GM08714 (cell line): ENCODE results near the gene ACTL10.
"Not testable (repeated sequence)": the region's sequence is repeated elsewhere in the genome, so short reads cannot be mapped to it uniquely, and the experiment has no call there.

ENCODE experiments used
- H3K4me3 ChIP-seq: fragments of 200-500 bp; sonication (Bioruptor generic); 2 replicates; pipeline ENCODE4 v1.5.1; 2014; ENCODE audit warnings: mild to moderate bottlenecking, low read length, inconsistent platforms
- ZNF274 ChIP-seq: IDR thresholded peaks from 2 replicates; pipeline ENCODE4 v1.6.1; 2012; ENCODE audit warnings: mild to moderate bottlenecking, low read depth, low read length

The ACTL10 gene

DNA sequence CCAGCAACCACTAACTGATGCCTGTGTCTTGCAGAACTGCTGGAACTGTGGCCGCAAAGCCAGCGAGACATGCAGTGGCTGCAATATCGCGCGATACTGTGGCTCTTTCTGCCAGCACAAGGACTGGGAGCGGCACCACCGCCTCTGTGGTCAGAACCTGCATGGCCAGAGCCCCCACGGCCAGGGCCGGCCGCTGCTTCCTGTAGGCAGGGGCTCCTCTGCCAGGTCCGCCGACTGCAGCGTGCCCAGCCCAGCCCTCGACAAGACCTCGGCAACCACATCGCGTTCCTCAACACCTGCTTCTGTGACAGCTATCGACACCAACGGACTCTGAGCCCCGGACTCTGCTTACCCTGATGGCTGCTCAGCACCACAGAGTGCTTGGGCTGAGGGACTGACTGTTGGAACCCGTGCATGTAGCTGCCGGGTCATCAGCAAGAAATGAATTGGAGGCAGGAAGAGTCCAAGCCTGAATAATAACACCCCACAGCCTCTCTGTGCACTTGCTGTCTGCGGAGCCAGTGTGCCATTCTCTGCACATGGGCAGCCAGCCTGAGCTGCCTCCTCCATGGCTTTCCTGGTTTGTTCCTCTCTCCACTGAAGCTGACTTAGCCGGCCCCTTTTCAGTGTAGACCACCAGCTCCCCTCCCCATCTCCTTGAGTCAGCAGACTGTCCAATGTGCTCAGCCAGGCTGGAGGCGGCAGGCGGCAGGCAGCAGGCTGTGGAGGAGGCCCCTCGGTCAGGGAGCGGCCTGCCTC is 22.3 kb upstream of the ACTL10 start:
- H3K4me3 ChIP-seq = no peak overlapping the region
- TF ChIP-seq ZNF274 = no peak

GRCh38 chr20:33645072-33645358 is 21.7 kb upstream of the ACTL10 start:
- H3K4me3 ChIP-seq = no peak overlapping the region
- no peak for TF ChIP-seq ZNF274

DNA sequence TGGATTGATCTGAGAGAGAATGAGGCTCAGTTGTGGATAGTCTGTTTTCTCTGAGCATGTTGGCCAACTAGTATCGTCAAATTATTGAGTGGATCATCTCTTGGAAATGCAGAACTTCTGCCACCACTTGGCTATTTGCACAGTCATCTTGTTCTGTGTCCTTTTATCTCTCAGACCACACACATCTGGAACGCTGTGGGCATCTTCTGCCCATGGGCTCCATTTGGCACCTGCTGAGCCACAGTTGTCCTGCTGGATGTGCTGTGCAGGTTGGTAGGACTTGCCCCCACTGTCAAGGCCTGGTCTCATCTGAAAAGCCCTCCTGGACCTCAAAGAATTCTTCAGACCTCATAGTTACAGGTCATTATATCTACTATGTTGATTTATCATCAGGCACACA is 21.3 kb upstream of the ACTL10 start:
- H3K4me3 ChIP-seq = no peak overlapping the region
- no peak for TF ChIP-seq ZNF274

GRCh38 chr20:33646191-33646590 is 20.6 kb upstream of the ACTL10 start:
- H3K4me3 ChIP-seq = no peak overlapping the region
- no peak for TF ChIP-seq ZNF274

DNA sequence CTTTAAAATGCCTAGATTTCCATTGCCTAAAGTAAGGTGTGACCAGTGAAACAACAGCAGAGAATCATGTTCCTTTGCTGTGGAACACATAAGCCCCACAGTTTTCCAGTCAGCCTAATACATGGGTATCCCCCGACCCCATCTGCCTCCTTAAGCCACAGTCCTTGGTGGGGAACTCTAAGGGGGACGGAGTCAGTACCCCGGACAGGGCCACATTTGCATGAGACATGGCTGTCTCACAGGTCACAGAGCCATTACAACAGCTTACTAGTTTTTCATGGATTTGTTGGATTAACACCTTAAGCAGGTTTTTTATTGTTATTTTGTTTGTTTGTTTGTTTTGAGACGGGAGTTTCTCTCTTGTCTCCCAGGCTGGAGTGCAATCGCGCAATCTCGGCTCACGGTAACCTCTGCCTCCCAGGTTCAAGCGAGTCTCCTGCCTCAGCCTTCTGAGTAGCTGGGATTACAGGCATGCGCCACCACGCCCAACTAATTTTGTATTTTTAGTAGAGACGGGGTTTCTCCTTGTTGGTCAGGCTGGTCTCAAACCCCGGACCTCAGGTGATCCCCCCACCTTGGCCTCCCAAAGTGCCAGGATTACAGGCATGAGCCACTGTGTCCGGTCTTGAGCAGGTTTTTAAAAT is 19.7 kb upstream of the ACTL10 start:
- H3K4me3 ChIP-seq = not testable (repeated sequence)

DNA sequence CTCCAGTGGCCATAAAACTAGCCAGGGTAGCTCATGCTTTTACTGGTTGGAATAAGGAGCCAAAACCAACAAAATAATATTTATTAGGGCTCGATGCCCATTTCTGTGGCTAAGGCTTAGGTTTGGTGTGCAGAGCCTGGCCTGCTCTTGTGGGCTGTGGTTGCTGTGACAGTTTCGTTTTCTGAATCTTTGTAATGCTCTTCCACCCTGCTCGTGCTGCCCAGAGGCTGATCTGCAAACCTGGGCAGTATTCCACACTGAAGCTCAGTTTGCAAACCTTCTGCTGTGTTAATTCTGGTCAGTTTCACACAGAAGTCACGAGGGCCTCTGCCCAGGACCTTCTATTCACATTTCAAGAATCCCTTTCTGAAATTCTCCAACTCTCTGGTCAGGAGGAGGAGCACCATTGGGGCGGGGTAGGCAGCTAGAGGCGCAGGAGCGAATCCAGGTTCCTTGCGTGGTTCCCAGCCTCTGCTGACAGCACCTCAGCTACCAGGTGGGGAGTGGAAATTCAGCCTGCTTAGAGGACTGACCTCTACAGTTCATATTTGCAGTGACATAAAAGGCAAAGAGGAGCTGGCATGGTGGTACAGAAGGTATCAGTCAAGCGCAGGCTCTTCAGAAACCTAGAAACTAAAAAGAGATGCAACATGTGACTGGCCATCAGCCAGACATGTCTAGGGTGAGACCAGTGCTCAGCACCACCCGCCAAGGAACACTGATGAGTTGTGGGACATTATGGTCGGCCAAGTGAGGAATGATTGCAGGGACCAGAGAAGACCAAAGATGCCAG is 18.9 kb upstream of the ACTL10 start:
- TF ChIP-seq ZNF274 = no peak
- H3K4me3 ChIP-seq = no peak overlapping the region

DNA sequence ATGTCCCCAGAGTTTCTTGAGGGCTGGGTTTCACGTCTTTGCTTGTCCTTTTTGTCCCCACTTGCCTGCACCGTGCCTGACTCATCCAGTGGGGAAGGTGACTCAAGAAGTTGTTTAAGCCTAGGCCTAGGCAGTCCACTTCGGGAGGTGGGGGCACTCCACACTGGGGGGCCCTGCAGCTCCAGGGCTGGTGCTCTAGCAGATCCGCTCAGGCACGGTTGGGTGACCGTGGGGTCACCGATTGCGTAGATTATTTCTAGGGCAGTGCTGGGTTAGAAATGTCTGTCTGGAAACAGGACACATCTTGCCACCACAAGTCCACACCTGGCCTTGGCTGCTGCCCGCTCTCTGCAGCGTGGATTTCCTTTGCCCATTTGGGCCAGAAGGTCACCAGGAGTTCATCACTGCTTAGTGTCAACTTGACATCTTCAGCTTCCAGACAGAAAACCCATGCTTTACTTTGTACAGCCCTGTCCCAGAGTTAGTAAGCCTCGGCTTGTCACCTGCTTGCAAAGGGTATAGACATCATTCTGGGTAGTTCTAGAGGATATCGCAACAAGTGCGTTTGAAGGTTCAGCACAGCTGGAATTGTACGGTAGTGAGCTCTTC is 18.2 kb upstream of the ACTL10 start:
- H3K4me3 ChIP-seq = no peak overlapping the region
- TF ChIP-seq ZNF274 = no peak

DNA sequence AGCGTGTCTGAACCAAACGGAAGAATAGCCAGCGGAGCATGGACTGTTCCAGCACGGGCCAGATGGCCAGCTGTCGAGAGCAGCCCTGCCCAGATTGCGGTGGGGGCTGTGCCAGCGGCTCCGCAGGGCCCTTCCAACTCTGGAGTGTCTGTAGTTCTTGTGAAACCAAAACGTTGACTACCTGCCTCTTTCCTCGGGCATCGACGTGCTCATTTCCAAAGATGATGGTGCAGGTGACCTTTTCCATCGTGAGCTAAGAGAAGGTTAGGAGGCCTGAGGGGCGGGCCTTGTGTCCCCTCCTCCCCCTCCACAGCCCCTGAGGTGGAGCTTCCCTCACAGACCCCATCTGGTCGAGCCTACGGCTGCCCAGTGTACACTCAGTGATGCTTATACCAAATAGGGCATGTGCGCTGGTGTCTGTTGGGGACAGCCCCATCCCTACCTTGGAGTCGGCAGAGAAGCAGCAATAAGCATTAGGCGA is 17.5 kb upstream of the ACTL10 start:
- no peak for TF ChIP-seq ZNF274
- H3K4me3 ChIP-seq = no peak overlapping the region

- H3K4me3 ChIP-seq = no peak overlapping the region
- no peak for TF ChIP-seq ZNF274
Measured at GRCh38 chr20:33650111-33650752, 16.5 kb upstream of the ACTL10 start.

DNA sequence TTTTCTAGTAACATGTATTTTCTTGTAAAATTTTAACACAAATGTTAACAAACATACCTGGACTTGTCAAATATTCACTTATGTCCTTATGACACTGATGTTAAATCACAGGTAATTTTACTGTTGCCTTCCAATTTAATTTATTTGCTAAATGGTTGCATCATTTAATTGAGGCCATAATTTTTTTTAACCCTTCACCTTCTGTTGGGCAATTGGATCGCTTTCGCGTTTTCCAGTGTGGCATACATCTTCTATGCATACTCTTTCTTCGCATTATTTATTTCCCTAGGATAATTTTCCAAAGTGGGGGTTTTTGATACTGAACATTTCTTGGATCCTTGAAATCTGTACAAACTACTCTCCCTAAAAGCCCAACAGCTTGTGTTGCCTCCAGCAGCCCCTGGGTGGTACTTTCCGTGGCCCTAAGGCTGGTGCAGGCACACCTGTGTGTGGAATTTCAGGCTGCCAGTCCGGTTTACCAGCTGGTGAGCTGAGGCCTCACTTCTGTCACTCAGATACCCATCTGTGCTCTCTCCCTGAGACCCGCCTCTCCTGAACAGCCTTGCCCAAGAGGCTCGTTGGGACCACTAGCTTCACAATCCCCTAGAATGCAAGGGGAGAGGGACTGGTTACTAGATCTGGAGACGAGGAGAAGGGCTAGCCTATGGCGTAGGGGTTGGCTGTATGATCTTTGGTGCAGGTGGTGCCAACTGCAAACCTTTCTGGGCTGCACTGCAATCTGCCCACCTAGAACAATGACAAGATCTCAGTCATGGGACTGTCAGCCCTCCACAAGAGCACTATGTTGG is 15.8 kb upstream of the ACTL10 start:
- no peak overlapping the region for H3K4me3 ChIP-seq
- no peak for TF ChIP-seq ZNF274

- H3K4me3 ChIP-seq = no peak overlapping the region
- no peak for TF ChIP-seq ZNF274
Measured at GRCh38 chr20:33651562-33652048, 15.1 kb upstream of the ACTL10 start.

DNA sequence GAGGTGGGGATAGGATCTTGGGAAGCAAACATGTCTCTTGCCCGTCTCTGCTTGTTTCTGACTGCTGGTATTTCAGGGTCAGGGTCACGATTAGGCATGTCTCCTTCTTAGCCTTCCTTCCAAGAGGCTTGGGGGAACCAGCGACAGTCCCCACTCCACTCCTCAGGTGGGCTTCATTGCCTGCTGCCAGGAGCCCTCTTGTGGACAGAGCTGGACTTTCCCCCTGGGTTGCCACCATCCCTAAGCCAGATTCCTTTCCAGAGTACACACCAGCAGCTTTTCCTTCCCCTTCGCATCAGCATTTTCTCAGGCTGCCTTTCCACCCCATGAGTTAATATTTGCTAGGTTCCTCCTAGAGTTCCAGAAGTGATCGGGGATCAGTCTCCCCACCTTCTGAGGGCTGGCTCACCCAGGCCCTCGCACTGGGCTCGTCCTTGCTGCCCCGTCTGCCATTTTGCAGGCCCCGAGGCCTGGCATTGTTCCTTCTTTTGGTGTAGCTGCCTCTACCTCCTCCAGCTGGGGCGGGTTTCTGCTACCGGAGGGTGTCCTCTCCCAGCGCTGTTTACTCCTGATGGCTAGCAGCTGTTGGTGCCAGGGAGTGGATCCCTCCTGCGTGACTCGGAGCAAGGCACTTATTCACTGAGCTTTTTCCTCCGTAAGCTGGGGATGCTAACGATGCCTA is 13.4 kb upstream of the ACTL10 start:
- no peak for TF ChIP-seq ZNF274

More for the DNA sequence above, 13.4 kb upstream of the ACTL10 start:
- H3K4me3 ChIP-seq = no peak overlapping the region
